Transverse colon (tissue), 4 donors: ENCODE results near the gene KIF14. TPM values are rescaled to one million over a fixed set of nuclear protein-coding genes. Genes with fewer than 3 reads are reported as not detected.
A peak's percentile ranks its signal among the peaks of the same experiment; 100 is the strongest.

ENCODE experiments used
- DNase-seq: peaks from one replicate; pipeline ENCODE4 v3.0.0-alpha.2; 2019
- H3K27ac ChIP-seq, 4 donors: fragments of 200-600 bp; sonication (generic); 2 replicates each; pipeline ENCODE4 v1.5.1; 2016 to 2018; ENCODE audit warnings: inconsistent platforms in 4 of 4
- H3K27me3 ChIP-seq: fragments of 200-600 bp; sonication (generic); 2 replicates; pipeline ENCODE4 v1.5.1; 2017; ENCODE audit warnings: inconsistent platforms
- H3K36me3 ChIP-seq, 4 donors: fragments of 200-600 bp; sonication (generic); 2 replicates each; pipeline ENCODE4 v1.5.1; 2017 to 2019; ENCODE audit warnings: inconsistent platforms in 4 of 4
- H3K4me1 ChIP-seq, 4 donors: fragments of 200-600 bp; sonication (generic); 2 replicates each; pipeline ENCODE4 v1.5.1; 2017 to 2020; ENCODE audit warnings: inconsistent platforms in 4 of 4
- H3K4me3 ChIP-seq, 4 donors: fragments of 200-600 bp; sonication (generic); 1 replicate in 1 of 4; 2 replicates in 3 of 4; pipeline versions ENCODE4 v1.5.1 to v1.6.1; 2017 to 2019; ENCODE audit warnings: inconsistent platforms in 4 of 4
- H3K9me3 ChIP-seq, 2 donors: fragments of 200-600 bp; sonication (generic); 2 replicates each; pipeline ENCODE4 v1.5.1; 2017 to 2019; ENCODE audit warnings: inconsistent platforms in 2 of 2
- CTCF ChIP-seq, 5 experiments: fragments of 200-600 bp in 3 of 5; fragments of 450-650 bp in 2 of 5; sonication (generic) in 3 of 5; IDR thresholded peaks; 1 replicate in 2 of 5; 2 replicates in 3 of 5; pipeline ENCODE4 v1.5.1; 2016 to 2017; ENCODE audit warnings: antibody characterized with exemption in 5 of 5, inconsistent platforms in 3 of 5, mild to moderate bottlenecking in 2 of 5, moderate library complexity in 1 of 5
- EP300 ChIP-seq: sonication (generic); formaldehyde crosslinking; IDR thresholded peaks from one replicate; pipeline ENCODE4 v1.6.1; 2017; ENCODE audit warnings: antibody characterized with exemption, low read depth
- POLR2A ChIP-seq: fragments of 450-650 bp; IDR thresholded peaks from one replicate; pipeline ENCODE4 v1.6.1; 2016; ENCODE audit warnings: antibody characterized with exemption, mild to moderate bottlenecking, moderate library complexity
- POLR2AphosphoS5 ChIP-seq, 3 donors: sonication (generic); formaldehyde crosslinking; IDR thresholded peaks; one replicate each; pipeline ENCODE4 v1.6.1; 2016; ENCODE audit warnings: antibody characterized with exemption in 3 of 3
- WGBS, 2 donors: methylation state at CpG; one replicate each; pipeline ENCODE4 v1.1.5; 2018; ENCODE audit warnings: low coverage in 1 of 2; 5-methylcytosine and 5-hydroxymethylcytosine counted together
- in situ Hi-C, 4 donors: fragments of 200-750 bp; cut with MboI; loops; one replicate each; pipeline versions ENCODE4 v1.15.0 to v1.15.1; 2017; ENCODE audit warnings: low sequenced_read_pairs in 3 of 4, low pct_ligation_motif_present in 1 of 4, low pct_unique_long_range_greater_than_20kb in 1 of 4
- intact Hi-C: fragments of 100-400 bp; cut with DNase I; formaldehyde crosslinking; loops from one replicate; pipeline ENCODE4 v1.15.1; 2023; ENCODE audit warnings: low total_unique reads
- total RNA-seq, 4 donors: library from RNA; depleted of rRNA; stranded (reverse); fragments of >200 nt; gene quantifications; one replicate each; pipeline ENCODE4 v1.1.0, GENCODE V29; 2016

Gene KIF14
- total RNA-seq, 4 donors from 2014 or later: 0.40 to 0.68 (median 0.64) TPM; not detected in 1

GRCh38 chr1:200628223-200628881 is 7.8 kb upstream of the KIF14 start:
- 58 to 82% methylated on average over 4 to 7 of the region's 7 CpGs for WGBS, 2 donors
- intact Hi-C loops: no loop called here
- Histone ChIP-seq H3K4me3 (no peak overlapping the region), H3K36me3 (no peaks in the 10 kb centered on the region), H3K9me3 (no peaks in the 10 kb centered on the region), H3K27me3 (no peaks in the 10 kb centered on the region), H3K4me1 (peaks cover 0 to 3% (median 0%) of the 10 kb centered on the region in 4 donors), H3K27ac (no peak overlapping the region)
- in situ Hi-C loops: no loop called here
- peak; percentile 19 for DNase-seq
- TF ChIP-seq CTCF (IDR thresholded peaks at IDR 0.05): no peak
- no peak for TF ChIP-seq EP300
- no peak for TF ChIP-seq POLR2AphosphoS5 (IDR thresholded peaks at IDR 0.05)
- no peak for TF ChIP-seq POLR2A

GRCh38 chr1:200627575-200628222 is 7.1 kb upstream of the KIF14 start:
- intact Hi-C loops (no loop called here), in situ Hi-C loops (no loop called here)
- no peaks in the 10 kb centered on the region for H3K36me3 ChIP-seq
- H3K9me3 ChIP-seq: no peaks in the 10 kb centered on the region
- WGBS, 2 donors: 88 to 100% methylated on average over 1 of the region's 1 CpG
- no peak overlapping the region for H3K4me3 ChIP-seq
- peaks cover 0 to 3% (median 0%) of the 10 kb centered on the region in 4 donors for H3K4me1 ChIP-seq
- TF ChIP-seq CTCF (IDR thresholded peaks at IDR 0.05) (no peak), POLR2AphosphoS5 (IDR thresholded peaks at IDR 0.05) (no peak), POLR2A (no peak), EP300 (no peak)
- no peak overlapping the region for H3K27ac ChIP-seq
- H3K27me3 ChIP-seq: no peaks in the 10 kb centered on the region
- DNase-seq: no peak

- intact Hi-C loops: no loop called here
- no peak for DNase-seq
- peaks cover 0 to 8% (median under 1%) of the 10 kb centered on the region in 4 donors for H3K4me1 ChIP-seq
- TF ChIP-seq EP300: no peak
- no peak for TF ChIP-seq POLR2A
- no peak for TF ChIP-seq POLR2AphosphoS5 (IDR thresholded peaks at IDR 0.05)
- TF ChIP-seq CTCF (IDR thresholded peaks at IDR 0.05): no peak
- WGBS, 2 donors: 71 to 100% methylated on average over 2 to 5 of the region's 5 CpGs
- in situ Hi-C loops: no loop called here
- no peaks in the 10 kb centered on the region for H3K9me3 ChIP-seq
- H3K27me3 ChIP-seq: no peaks in the 10 kb centered on the region
- no peak overlapping the region for H3K27ac ChIP-seq
- H3K4me3 ChIP-seq: no peak overlapping the region
- H3K36me3 ChIP-seq: no peaks in the 10 kb centered on the region
Observed at GRCh38 chr1:200626853-200627534, 6.4 kb upstream of the KIF14 start.

GRCh38 chr1:200625381-200625824 is 4.9 kb upstream of the KIF14 start:
- Histone ChIP-seq H3K27me3 (no peaks in the 10 kb centered on the region), H3K9me3 (no peaks in the 10 kb centered on the region), H3K36me3 (no peaks in the 10 kb centered on the region), H3K4me1 (peaks cover 0 to 18% (median 9%) of the 10 kb centered on the region in 4 donors), H3K27ac (no peak overlapping the region), H3K4me3 (no peak overlapping the region)
- 24% methylated on average over 1 of the region's 1 CpG; no CpG with 5 or more reads in 1 of the 2 donors for WGBS, 2 donors
- intact Hi-C loops (no loop called here), in situ Hi-C loops (no loop called here)
- DNase-seq: no peak
- TF ChIP-seq POLR2A: no peak
- no peak for TF ChIP-seq EP300
- TF ChIP-seq CTCF (IDR thresholded peaks at IDR 0.05): no peak
- TF ChIP-seq POLR2AphosphoS5 (IDR thresholded peaks at IDR 0.05): no peak
